Fibroblast of lung (primary cell): ENCODE data around the gene SYT14. TPM values are rescaled to one million over a fixed set of nuclear protein-coding genes. Genes with fewer than 3 reads are reported as not detected.

Experiments
- DNase-seq, 2 donors: peaks; one replicate each; pipeline versions ENCODE4 v3.0.0 to v3.0.0-alpha.2; 2010; ENCODE audit warnings: low read depth in 2 of 2
- H2AFZ ChIP-seq: 2 replicates; pipeline ENCODE4 v1.5.1; 2012; ENCODE audit warnings: low read length, control low read depth, inconsistent platforms
- H3K27ac ChIP-seq: 2 replicates; pipeline ENCODE4 v1.5.1; 2011; ENCODE audit warnings: low read length, control low read depth; ENCODE audit not compliant: insufficient read depth
- H3K27me3 ChIP-seq: 2 replicates; pipeline ENCODE4 v1.5.1; 2011; ENCODE audit warnings: mild to moderate bottlenecking, low read length; ENCODE audit not compliant: control insufficient read depth, insufficient read depth
- H3K36me3 ChIP-seq: 2 replicates; pipeline ENCODE4 v1.5.1; 2011; ENCODE audit warnings: low read length; ENCODE audit not compliant: control insufficient read depth, insufficient read depth
- H3K4me1 ChIP-seq: 2 replicates; pipeline ENCODE4 v1.5.1; 2011; ENCODE audit warnings: low read length; ENCODE audit not compliant: control insufficient read depth, insufficient read depth; ENCODE audit errors: extremely low read depth
- H3K4me2 ChIP-seq: 2 replicates; pipeline ENCODE4 v1.5.1; 2011; ENCODE audit warnings: low read length, control low read depth; ENCODE audit not compliant: insufficient read depth; ENCODE audit errors: extremely low read depth
- H3K4me3 ChIP-seq, 4 experiments: fragments of 200-600 bp in 1 of 4; sonication (generic) in 1 of 4; replicated peaks in 1 of 4; 2 replicates each; pipeline ENCODE4 v1.5.1; 2011 to 2016; ENCODE audit warnings: low read length in 4 of 4, low read depth in 3 of 4, mild to moderate bottlenecking in 3 of 4, control low read depth in 2 of 4, inconsistent platforms in 1 of 4, mixed read lengths in 1 of 4; ENCODE audit not compliant: insufficient read depth in 1 of 4; ENCODE audit errors: control extremely low read depth in 1 of 4
- H3K79me2 ChIP-seq: 2 replicates; pipeline ENCODE4 v1.5.1; 2012; ENCODE audit warnings: mild to moderate bottlenecking, low read length, inconsistent platforms; ENCODE audit not compliant: control insufficient read depth, insufficient read depth
- H3K9ac ChIP-seq: 2 replicates; pipeline ENCODE4 v1.5.1; 2011; ENCODE audit warnings: mild to moderate bottlenecking, low read length, control low read depth; ENCODE audit not compliant: insufficient read depth
- H3K9me3 ChIP-seq: 2 replicates; pipeline ENCODE4 v1.5.1; 2012; ENCODE audit warnings: low read depth, low read length; ENCODE audit not compliant: control insufficient read depth, insufficient read depth
- H4K20me1 ChIP-seq: 2 replicates; pipeline ENCODE4 v1.5.1; 2011; ENCODE audit warnings: low read length; ENCODE audit not compliant: control insufficient read depth, insufficient read depth; ENCODE audit errors: extremely low read depth
- EZH2 ChIP-seq: IDR thresholded peaks from 2 replicates; pipeline ENCODE4 v1.5.1; 2012; ENCODE audit warnings: low read length, control low read depth, mild to moderate bottlenecking; ENCODE audit errors: missing control alignments
- polyA plus RNA-seq, 2 donors: library from polyadenylated mRNA; depleted of rRNA in 1 of 2; stranded (reverse) in 1 of 2; unstranded in 1 of 2; fragments of >200 nt; gene quantifications; 2 replicates each; pipeline ENCODE4 v1.2.1, GENCODE V29; 2011 to 2012; ENCODE audit warnings: missing spikeins in 1 of 2
- total RNA-seq: library from RNA; depleted of rRNA; stranded (reverse); fragments of >200 nt; gene quantifications from 2 replicates; pipeline ENCODE4 v1.2.1, GENCODE V29; 2014
- TF ChIP-seq, protein P1 (sequence below), 2 donors: IDR thresholded peaks in 1 of 2; conservative IDR thresholded peaks in 1 of 2; 1 replicate in 1 of 2; 2 replicates in 1 of 2; pipeline ENCODE4 v1.5.1; 2011 to 2012; ENCODE audit warnings: low read length in 2 of 2, control low read depth in 1 of 2, inconsistent platforms in 1 of 2, low read depth in 1 of 2, mild to moderate bottlenecking in 1 of 2

SYT14 gene
- total and polyA plus RNA-seq, 2 donors (not counting 1 experiment from before 2014, with no cell fraction given), result 0.84 to 0.99 TPM

DNA sequence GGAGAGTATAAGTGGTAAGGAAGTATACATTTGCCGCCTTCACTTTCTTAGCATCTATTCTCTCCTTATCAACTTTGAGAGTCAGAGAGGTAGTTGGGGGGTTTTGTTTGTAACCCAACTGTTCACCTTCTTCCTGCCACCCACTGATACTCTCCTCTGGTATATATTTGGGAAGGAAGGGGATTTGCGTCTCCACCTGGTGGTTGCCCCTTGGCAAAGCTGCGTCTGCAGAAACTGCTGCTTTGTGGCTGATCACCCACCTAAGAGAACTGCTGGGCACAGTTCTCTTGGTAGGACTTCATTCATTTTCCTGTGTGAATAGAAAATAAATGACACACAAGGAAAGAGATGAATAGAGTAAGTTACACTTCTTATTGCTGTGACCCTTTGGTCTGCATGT is 87.0 kb downstream of the SYT14 start:
- Histone ChIP-seq H3K4me2 (no peak overlapping the region), H3K4me1 (no peaks in the 10 kb centered on the region), H3K9ac (no peak overlapping the region), H3K4me3 (no peak overlapping the region), H3K27me3 (no peaks in the 10 kb centered on the region), H3K79me2 (no peaks in the 10 kb centered on the region), H3K9me3 (no peaks in the 10 kb centered on the region), H4K20me1 (no peaks in the 10 kb centered on the region), H3K36me3 (no peaks in the 10 kb centered on the region), H2AFZ (no peak overlapping the region), H3K27ac (no peak overlapping the region)
- TF ChIP-seq, protein P1, sequence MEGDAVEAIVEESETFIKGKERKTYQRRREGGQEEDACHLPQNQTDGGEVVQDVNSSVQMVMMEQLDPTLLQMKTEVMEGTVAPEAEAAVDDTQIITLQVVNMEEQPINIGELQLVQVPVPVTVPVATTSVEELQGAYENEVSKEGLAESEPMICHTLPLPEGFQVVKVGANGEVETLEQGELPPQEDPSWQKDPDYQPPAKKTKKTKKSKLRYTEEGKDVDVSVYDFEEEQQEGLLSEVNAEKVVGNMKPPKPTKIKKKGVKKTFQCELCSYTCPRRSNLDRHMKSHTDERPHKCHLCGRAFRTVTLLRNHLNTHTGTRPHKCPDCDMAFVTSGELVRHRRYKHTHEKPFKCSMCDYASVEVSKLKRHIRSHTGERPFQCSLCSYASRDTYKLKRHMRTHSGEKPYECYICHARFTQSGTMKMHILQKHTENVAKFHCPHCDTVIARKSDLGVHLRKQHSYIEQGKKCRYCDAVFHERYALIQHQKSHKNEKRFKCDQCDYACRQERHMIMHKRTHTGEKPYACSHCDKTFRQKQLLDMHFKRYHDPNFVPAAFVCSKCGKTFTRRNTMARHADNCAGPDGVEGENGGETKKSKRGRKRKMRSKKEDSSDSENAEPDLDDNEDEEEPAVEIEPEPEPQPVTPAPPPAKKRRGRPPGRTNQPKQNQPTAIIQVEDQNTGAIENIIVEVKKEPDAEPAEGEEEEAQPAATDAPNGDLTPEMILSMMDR (conservative IDR thresholded peaks at IDR 0.05 in 1 of 2, IDR thresholded peaks at IDR 0.05 in 1 of 2; ENCODE audit: low read depth in 1 of 2, low read length in 2 of 2), result no peak
- no peak for TF ChIP-seq EZH2
- DNase-seq, result no peak

DNA sequence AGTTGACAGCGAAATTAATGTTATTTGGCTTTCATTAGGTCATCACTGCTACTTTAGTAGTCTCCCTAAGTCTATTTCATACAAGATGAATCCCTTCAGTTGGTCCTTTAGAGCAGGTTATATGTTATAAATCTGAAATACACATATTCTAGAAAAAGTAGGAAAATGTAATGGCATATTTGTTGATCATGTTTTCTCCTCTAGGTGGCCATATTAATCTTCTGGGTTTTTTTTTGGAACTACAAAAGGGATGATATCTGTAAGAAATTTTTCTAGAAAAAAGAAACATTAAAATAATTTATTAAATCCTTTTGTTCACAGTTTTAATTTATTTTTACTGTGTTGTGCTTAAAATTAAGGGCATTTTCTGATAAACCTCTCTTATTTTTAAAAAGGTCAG is 87.9 kb downstream of the SYT14 start:
- Histone ChIP-seq H3K27me3 (no peaks in the 10 kb centered on the region), H3K27ac (no peak overlapping the region), H3K4me1 (no peaks in the 10 kb centered on the region), H3K79me2 (no peaks in the 10 kb centered on the region), H3K4me2 (no peak overlapping the region), H3K36me3 (no peaks in the 10 kb centered on the region), H3K9ac (no peak overlapping the region), H3K4me3 (no peak overlapping the region), H4K20me1 (no peaks in the 10 kb centered on the region), H2AFZ (no peak overlapping the region), H3K9me3 (no peaks in the 10 kb centered on the region)
- no peak for TF ChIP-seq EZH2
- TF ChIP-seq, protein P1 (conservative IDR thresholded peaks at IDR 0.05 in 1 of 2, IDR thresholded peaks at IDR 0.05 in 1 of 2; ENCODE audit: low read depth in 1 of 2, low read length in 2 of 2), result no peak
- DNase-seq, result no peak

DNA sequence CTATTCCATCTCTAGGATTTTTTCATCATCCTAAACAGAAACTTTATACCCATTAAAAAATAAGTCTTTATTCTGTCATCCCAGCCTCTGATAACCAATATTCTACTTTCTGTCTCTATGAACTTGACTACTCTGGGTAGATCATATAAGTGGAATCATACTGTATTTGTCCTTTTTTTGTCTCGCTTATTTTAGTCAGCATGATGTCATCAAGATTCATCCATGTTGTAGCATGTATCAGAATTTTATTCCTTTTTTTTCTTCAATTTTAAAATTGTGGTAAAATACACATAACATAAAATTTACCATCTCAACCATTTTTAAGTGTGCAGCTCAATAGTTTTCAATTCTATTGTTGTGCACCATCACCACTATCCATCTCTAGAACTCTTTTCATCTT is 90.0 kb downstream of the SYT14 start:
- no peaks in the 10 kb centered on the region for H3K9me3 ChIP-seq
- no peak overlapping the region for H2AFZ ChIP-seq
- no peak overlapping the region for H3K27ac ChIP-seq
- H3K4me3 ChIP-seq, result no peak overlapping the region
- no peaks in the 10 kb centered on the region for H3K27me3 ChIP-seq
- TF ChIP-seq EZH2, result no peak
- TF ChIP-seq, protein P1 (conservative IDR thresholded peaks at IDR 0.05 in 1 of 2, IDR thresholded peaks at IDR 0.05 in 1 of 2; ENCODE audit: low read depth in 1 of 2, low read length in 2 of 2), result no peak
- no peak for DNase-seq
- H3K4me2 ChIP-seq, result no peak overlapping the region
- no peak overlapping the region for H3K9ac ChIP-seq
- no peaks in the 10 kb centered on the region for H4K20me1 ChIP-seq
- no peaks in the 10 kb centered on the region for H3K79me2 ChIP-seq
- H3K36me3 ChIP-seq, result no peaks in the 10 kb centered on the region
- H3K4me1 ChIP-seq, result no peaks in the 10 kb centered on the region
